Measurements from ENCODE around the gene NAV1. TPM values are rescaled to one million over a fixed set of nuclear protein-coding genes. Genes with fewer than 3 reads are reported as not detected.
A peak's percentile ranks its signal among the peaks of the same experiment; 100 is the strongest.

NAV1 gene
- total and polyA plus RNA-seq, 7 donors: 1.8 to 13.3 (median 8.4) TPM

- intact Hi-C loops (cut with DNase I): no loop called here
- DNase-seq: no peak
- H3K9me3 ChIP-seq: no peaks in the 10 kb centered on the region
- peaks cover 8% of the 10 kb centered on the region for H3K4me1 ChIP-seq
- H3K36me3 ChIP-seq (ENCODE audit: insufficient read depth in 1 of 2, low read depth in 1 of 2): no peaks in the 10 kb centered on the region
- no peaks in the 10 kb centered on the region for H3K27me3 ChIP-seq (ENCODE audit: insufficient read depth in 3 of 3, low read length in 2 of 3)
- H3K27ac ChIP-seq: no peak overlapping the region
- H3K4me3 ChIP-seq: no peak overlapping the region
- 64 to 85% (median 78%) methylated on average over 4 of the region's 4 CpGs for WGBS, 3 donors
- TF ChIP-seq, protein P1, sequence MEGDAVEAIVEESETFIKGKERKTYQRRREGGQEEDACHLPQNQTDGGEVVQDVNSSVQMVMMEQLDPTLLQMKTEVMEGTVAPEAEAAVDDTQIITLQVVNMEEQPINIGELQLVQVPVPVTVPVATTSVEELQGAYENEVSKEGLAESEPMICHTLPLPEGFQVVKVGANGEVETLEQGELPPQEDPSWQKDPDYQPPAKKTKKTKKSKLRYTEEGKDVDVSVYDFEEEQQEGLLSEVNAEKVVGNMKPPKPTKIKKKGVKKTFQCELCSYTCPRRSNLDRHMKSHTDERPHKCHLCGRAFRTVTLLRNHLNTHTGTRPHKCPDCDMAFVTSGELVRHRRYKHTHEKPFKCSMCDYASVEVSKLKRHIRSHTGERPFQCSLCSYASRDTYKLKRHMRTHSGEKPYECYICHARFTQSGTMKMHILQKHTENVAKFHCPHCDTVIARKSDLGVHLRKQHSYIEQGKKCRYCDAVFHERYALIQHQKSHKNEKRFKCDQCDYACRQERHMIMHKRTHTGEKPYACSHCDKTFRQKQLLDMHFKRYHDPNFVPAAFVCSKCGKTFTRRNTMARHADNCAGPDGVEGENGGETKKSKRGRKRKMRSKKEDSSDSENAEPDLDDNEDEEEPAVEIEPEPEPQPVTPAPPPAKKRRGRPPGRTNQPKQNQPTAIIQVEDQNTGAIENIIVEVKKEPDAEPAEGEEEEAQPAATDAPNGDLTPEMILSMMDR (IDR thresholded peaks at IDR 0.05): no peak
- ATAC-seq: no peak
Measured at GRCh38 chr1:201568859-201569294, 29.9 kb downstream of the NAV1 start.

- peaks cover 8% of the 10 kb centered on the region for H3K4me1 ChIP-seq
Measured at GRCh38 chr1:201570181-201570885, 31.4 kb downstream of the NAV1 start.

DNA sequence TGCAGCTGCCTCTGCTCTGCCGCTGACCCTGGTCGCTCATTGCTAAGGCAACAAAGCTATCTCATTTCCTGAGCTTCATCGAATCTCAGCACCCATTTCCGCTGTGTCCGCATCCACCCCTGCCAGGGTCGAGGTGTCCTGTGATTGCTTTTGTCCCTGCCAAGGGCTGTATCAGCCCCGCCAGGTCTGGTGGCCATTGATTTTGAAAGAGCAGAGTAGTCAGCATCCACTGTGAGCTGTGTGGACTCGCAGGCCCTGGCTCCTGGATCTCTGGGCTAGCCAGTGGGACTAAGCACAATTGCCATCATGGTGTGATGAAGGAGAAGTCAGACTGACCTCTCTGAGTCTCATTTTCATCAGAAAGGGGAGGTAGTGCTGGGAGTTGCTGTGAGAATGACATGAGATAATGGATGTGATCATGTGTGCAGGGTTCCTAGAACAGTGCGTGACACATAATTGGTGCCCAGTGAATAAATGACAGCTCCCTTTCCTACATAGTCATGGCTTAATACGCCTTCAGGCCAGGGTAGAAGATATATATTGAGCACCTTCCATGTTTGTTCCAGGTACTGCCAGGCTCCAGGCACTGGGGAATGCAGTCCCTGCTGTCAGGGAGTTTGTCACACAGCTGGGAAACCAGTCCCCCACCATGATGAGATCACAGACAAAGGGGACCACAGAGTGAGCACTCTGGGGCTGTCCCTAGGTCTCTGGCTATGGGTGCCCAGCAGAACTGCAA lies 32.1 kb downstream of the NAV1 start:
- Histone ChIP-seq H3K27me3 (ENCODE audit: insufficient read depth in 3 of 3, low read length in 2 of 3) (no peaks in the 10 kb centered on the region), H3K4me3 (no peak overlapping the region), H3K36me3 (ENCODE audit: insufficient read depth in 1 of 2, low read depth in 1 of 2) (no peaks in the 10 kb centered on the region), H3K27ac (no peak overlapping the region), H3K4me1 (peaks cover 8% of the 10 kb centered on the region), H3K9me3 (no peaks in the 10 kb centered on the region)
- WGBS, 3 donors: 70 to 84% (median 78%) methylated on average over 10 of the region's 10 CpGs
- intact Hi-C loops (cut with DNase I): no loop called here
- TF ChIP-seq, protein P1 (IDR thresholded peaks at IDR 0.05): no peak
- DNase-seq (no peak), ATAC-seq (peak in 1 of 4 donors; percentile 17)

More at GRCh38 chr1:201570181-201570885, 31.4 kb downstream of the NAV1 start:
- Histone ChIP-seq H3K9me3 (no peaks in the 10 kb centered on the region), H3K36me3 (ENCODE audit: insufficient read depth in 1 of 2, low read depth in 1 of 2) (no peaks in the 10 kb centered on the region), H3K4me3 (no peak overlapping the region), H3K27ac (no peak overlapping the region), H3K27me3 (ENCODE audit: insufficient read depth in 3 of 3, low read length in 2 of 3) (no peaks in the 10 kb centered on the region)
- DNase-seq: no peak
- TF ChIP-seq, protein P1 (IDR thresholded peaks at IDR 0.05): no peak
- intact Hi-C loops (cut with DNase I): no loop called here
- 73 to 90% (median 80%) methylated on average over 4 of the region's 4 CpGs for WGBS, 3 donors
- no peak for ATAC-seq

DNA sequence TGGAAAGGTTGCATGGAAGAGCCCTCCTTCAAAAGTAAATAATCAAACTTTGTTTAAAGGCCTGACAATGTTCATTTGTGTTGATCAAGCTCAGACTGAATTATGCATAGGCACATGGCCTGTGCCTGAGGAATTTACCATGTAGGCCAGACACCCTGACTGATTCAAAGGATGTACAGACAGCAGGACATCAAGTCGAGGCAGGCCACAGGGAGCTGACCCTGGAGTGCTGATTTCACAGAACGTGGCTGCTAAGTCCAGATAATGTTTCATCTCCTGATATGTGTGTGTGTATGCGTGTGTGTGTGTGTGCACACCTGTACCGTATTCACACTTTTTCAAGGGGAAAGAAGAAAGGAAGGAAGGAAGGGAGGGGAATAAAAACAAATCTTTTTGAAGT lies 34.1 kb downstream of the NAV1 start:
- Histone ChIP-seq H3K27ac (no peak overlapping the region), H3K27me3 (ENCODE audit: insufficient read depth in 3 of 3, low read length in 2 of 3) (no peaks in the 10 kb centered on the region), H3K9me3 (no peaks in the 10 kb centered on the region), H3K4me1 (peaks cover 4% of the 10 kb centered on the region), H3K4me3 (no peak overlapping the region), H3K36me3 (ENCODE audit: insufficient read depth in 1 of 2, low read depth in 1 of 2) (no peaks in the 10 kb centered on the region)
- 62 to 73% (median 68%) methylated on average over 4 of the region's 4 CpGs for WGBS, 3 donors
- no peak for DNase-seq
- TF ChIP-seq, protein P1 (IDR thresholded peaks at IDR 0.05): no peak
- intact Hi-C loops (cut with DNase I): no loop called here
- no peak for ATAC-seq
